Prostate gland (tissue), 2 donors: Measurements from ENCODE around the gene TMEM245. TPM values are rescaled to one million over a fixed set of nuclear protein-coding genes. Genes with fewer than 3 reads are reported as not detected.

Experiments
- DNase-seq: peaks from one replicate; pipeline ENCODE4 v3.0.0-alpha.2; 2019; ENCODE audit warnings: low spot score
- H3K27ac ChIP-seq, 2 donors: fragments of 200-600 bp; sonication (generic); 2 replicates each; pipeline ENCODE4 v1.5.1; 2017 to 2019
- H3K27me3 ChIP-seq: fragments of 200-600 bp; sonication (generic); replicated peaks from 2 replicates; pipeline ENCODE4 v1.5.1; 2019; ENCODE audit not compliant: insufficient read depth
- H3K36me3 ChIP-seq, 2 donors: fragments of 200-600 bp; sonication (generic); 1 replicate in 1 of 2; 2 replicates in 1 of 2; pipeline versions ENCODE4 v1.5.1 to v1.8.1; 2017 to 2019
- H3K4me1 ChIP-seq: fragments of 200-600 bp; sonication (generic); replicated peaks from 2 replicates; pipeline ENCODE4 v1.5.1; 2019
- H3K4me3 ChIP-seq, 2 donors: fragments of 200-600 bp; sonication (generic); 2 replicates each; pipeline ENCODE4 v1.5.1; 2017 to 2019
- H3K9me3 ChIP-seq: fragments of 200-600 bp; sonication (generic); 2 replicates; pipeline ENCODE4 v1.5.1; 2017
- CTCF ChIP-seq, 4 experiments: fragments of 200-600 bp in 2 of 4; fragments of 450-650 bp in 2 of 4; sonication (generic) in 2 of 4; IDR thresholded peaks; 1 replicate in 3 of 4; 2 replicates in 1 of 4; pipeline ENCODE4 v1.5.1; 2016 to 2019; ENCODE audit warnings: antibody characterized with exemption in 4 of 4, mild to moderate bottlenecking in 2 of 4, moderate library complexity in 2 of 4
- POLR2A ChIP-seq: fragments of 450-650 bp; IDR thresholded peaks from one replicate; pipeline ENCODE4 v1.6.1; 2016; ENCODE audit warnings: antibody characterized with exemption, mild to moderate bottlenecking
- POLR2AphosphoS5 ChIP-seq: sonication (generic); formaldehyde crosslinking; IDR thresholded peaks from one replicate; pipeline ENCODE4 v1.6.1; 2017; ENCODE audit warnings: antibody characterized with exemption
- WGBS: methylation state at CpG from one replicate; pipeline ENCODE4 v1.1.5; 2018; 5-methylcytosine and 5-hydroxymethylcytosine counted together
- intact Hi-C: fragments of 100-400 bp; cut with DNase I; formaldehyde crosslinking; loops from one replicate; pipeline ENCODE4 v1.14.2; 2022
- total RNA-seq, 2 donors: library from RNA; depleted of rRNA; stranded (reverse); fragments of >200 nt; gene quantifications; one replicate each; pipeline ENCODE4 v1.1.0, GENCODE V29; 2016

TMEM245 gene
- total RNA-seq, 2 donors from 2014 or later = 57.7 to 82.1 TPM

- DNase-seq = peak; percentile 20
- TF ChIP-seq POLR2A = no peak
- TF ChIP-seq POLR2AphosphoS5 = peak; percentile 39
- TF ChIP-seq CTCF (IDR thresholded peaks at IDR 0.05) = no peak
- Histone ChIP-seq H3K4me3 (no peak overlapping the region), H3K36me3 (no peaks in the 10 kb centered on the region), H3K27ac (no peak overlapping the region), H3K27me3 (no peaks in the 10 kb centered on the region), H3K4me1 (no peaks in the 10 kb centered on the region), H3K9me3 (no peaks in the 10 kb centered on the region)
- 44% methylated on average over 1 of the region's 1 CpG for WGBS
- intact Hi-C loops = no loop called here
These were observed 122.6 kb downstream of the TMEM245 start for GRCh38 chr9:108997112-108997511.

- no peaks in the 10 kb centered on the region for H3K4me1 ChIP-seq
- WGBS = 9% methylated on average over 1 of the region's 1 CpG
- no peak overlapping the region for H3K27ac ChIP-seq
- no peaks in the 10 kb centered on the region for H3K36me3 ChIP-seq
- no peaks in the 10 kb centered on the region for H3K9me3 ChIP-seq
- no peak for DNase-seq
- TF ChIP-seq POLR2A (no peak), POLR2AphosphoS5 (no peak), CTCF (IDR thresholded peaks at IDR 0.05) (no peak)
- H3K4me3 ChIP-seq = no peak overlapping the region
- no peaks in the 10 kb centered on the region for H3K27me3 ChIP-seq
- intact Hi-C loops = no loop called here
These were observed 123.1 kb downstream of the TMEM245 start for GRCh38 chr9:108996643-108997042.

- TF ChIP-seq POLR2AphosphoS5 (no peak), CTCF (IDR thresholded peaks at IDR 0.05) (no peak), POLR2A (no peak)
- H3K9me3 ChIP-seq = no peaks in the 10 kb centered on the region
- DNase-seq = no peak
- H3K27ac ChIP-seq = no peak overlapping the region
- no peaks in the 10 kb centered on the region for H3K4me1 ChIP-seq
- H3K36me3 ChIP-seq = no peaks in the 10 kb centered on the region
- H3K4me3 ChIP-seq = no peak overlapping the region
- intact Hi-C loops = no loop called here
- H3K27me3 ChIP-seq = no peaks in the 10 kb centered on the region
- WGBS = 63% methylated on average over 2 of the region's 2 CpGs
These were observed 125.1 kb downstream of the TMEM245 start for GRCh38 chr9:108994695-108995094.

- intact Hi-C loops = no loop called here
- no peaks in the 10 kb centered on the region for H3K4me1 ChIP-seq
- no peaks in the 10 kb centered on the region for H3K9me3 ChIP-seq
- no peak overlapping the region for H3K27ac ChIP-seq
- H3K4me3 ChIP-seq = no peak overlapping the region
- DNase-seq = no peak
- no peaks in the 10 kb centered on the region for H3K36me3 ChIP-seq
- no peaks in the 10 kb centered on the region for H3K27me3 ChIP-seq
- WGBS = 78% methylated on average over 5 of the region's 5 CpGs
- TF ChIP-seq POLR2AphosphoS5 (no peak), CTCF (IDR thresholded peaks at IDR 0.05) (no peak), POLR2A (no peak)
These were observed 128.3 kb downstream of the TMEM245 start for GRCh38 chr9:108991479-108991878.

- intact Hi-C loops = no loop called here
- Histone ChIP-seq H3K36me3 (no peaks in the 10 kb centered on the region), H3K4me3 (no peak overlapping the region), H3K4me1 (no peaks in the 10 kb centered on the region), H3K27ac (no peak overlapping the region), H3K27me3 (no peaks in the 10 kb centered on the region), H3K9me3 (no peaks in the 10 kb centered on the region)
- no peak for DNase-seq
- TF ChIP-seq CTCF (IDR thresholded peaks at IDR 0.05) (no peak), POLR2AphosphoS5 (no peak), POLR2A (no peak)
These were observed 135.9 kb downstream of the TMEM245 start for GRCh38 chr9:108983885-108984284.
